Right lobe of liver (tissue), 6 donors: ENCODE results near the gene ELMO1. TPM values are rescaled to one million over a fixed set of nuclear protein-coding genes. Genes with fewer than 3 reads are reported as not detected.

Experiments used
- ATAC-seq, 4 donors: fragments of 200-7000 bp; cut with Tn5 transposase; one replicate each; pipeline ENCODE4 v1.9.1; 2020; ENCODE audit warnings: mild to moderate bottlenecking in 4 of 4, moderate library complexity in 4 of 4
- DNase-seq, 3 donors: peaks; one replicate each; pipeline ENCODE4 v3.0.0-alpha.2; 2020
- H3K27ac ChIP-seq, 3 donors: fragments of 200-600 bp; one replicate each; pipeline ENCODE4 v1.8.0; 2022
- H3K27me3 ChIP-seq, 2 donors: fragments of 200-600 bp; one replicate each; pipeline ENCODE4 v1.8.0; 2022
- H3K36me3 ChIP-seq, 4 donors: fragments of 200-600 bp; sonication (generic) in 1 of 4; one replicate each; pipeline versions ENCODE4 v1.5.1 to v1.8.0; 2017 to 2022; ENCODE audit warnings: control low read depth in 1 of 4
- H3K4me1 ChIP-seq, 4 donors: fragments of 200-600 bp; sonication (generic) in 1 of 4; one replicate each; pipeline versions ENCODE4 v1.5.1 to v1.8.0; 2017 to 2022; ENCODE audit warnings: control low read depth in 1 of 4
- H3K4me3 ChIP-seq, 3 donors: fragments of 200-600 bp; one replicate each; pipeline ENCODE4 v1.8.0; 2022
- H3K9me3 ChIP-seq, 4 donors: fragments of 200-600 bp; sonication (generic) in 1 of 4; one replicate each; pipeline versions ENCODE4 v1.5.1 to v1.8.0; 2017 to 2022; ENCODE audit warnings: control low read depth in 1 of 4
- POLR2A ChIP-seq: fragments of 450-650 bp; IDR thresholded peaks from one replicate; pipeline ENCODE4 v1.6.1; 2017; ENCODE audit warnings: antibody characterized with exemption, mild to moderate bottlenecking
- WGBS: methylation state at CpG from one replicate; pipeline ENCODE4 v1.1.6; 2018; ENCODE audit warnings: low coverage, low lambda C conversion rate; ENCODE audit not compliant: insufficient coverage; ENCODE audit errors: missing lambda C conversion rate; 5-methylcytosine and 5-hydroxymethylcytosine counted together
- intact Hi-C, 2 donors: fragments of 100-400 bp; cut with DNase I; formaldehyde crosslinking; loops; one replicate each; pipeline versions ENCODE4 v1.11.2 to v1.14.1; 2022
- total RNA-seq, 6 experiments: library from RNA; depleted of rRNA in 2 of 6; stranded (reverse); fragments of >200 nt in 2 of 6; fragmentation: NEBNext Ultra II Directional in 3 of 6; extraction: Animal tissue kit (Norgen Biotek cat#: 25700) in 3 of 6; gene quantifications; one replicate each; pipeline versions ENCODE4 v1.1.0 to v1.2.4, GENCODE V29; 2016 to 2023
- TF ChIP-seq, protein P1 (sequence below), 4 donors: fragments of 200-600 bp in 3 of 4; fragments of 450-650 bp in 1 of 4; IDR thresholded peaks; one replicate each; pipeline versions ENCODE4 v1.5.1 to v1.8.0; 2016 to 2022; ENCODE audit warnings: antibody characterized with exemption in 4 of 4, mild to moderate bottlenecking in 2 of 4
- donor health status: DM: no; HTN: yes; CAD: no.
- donor health status: DM: no; HTN: no; CAD: no.
- donor health status: DM: no; HTN: no; CAD: no.
- donor health status: DM: no; HTN: yes; CAD: no.
- donor health status: DM: no; HTN: yes; CAD: no.

Gene ELMO1
- total RNA-seq, 6 experiments from 2014 or later: 18.4 to 55.4 (median 25.1) TPM

DNA sequence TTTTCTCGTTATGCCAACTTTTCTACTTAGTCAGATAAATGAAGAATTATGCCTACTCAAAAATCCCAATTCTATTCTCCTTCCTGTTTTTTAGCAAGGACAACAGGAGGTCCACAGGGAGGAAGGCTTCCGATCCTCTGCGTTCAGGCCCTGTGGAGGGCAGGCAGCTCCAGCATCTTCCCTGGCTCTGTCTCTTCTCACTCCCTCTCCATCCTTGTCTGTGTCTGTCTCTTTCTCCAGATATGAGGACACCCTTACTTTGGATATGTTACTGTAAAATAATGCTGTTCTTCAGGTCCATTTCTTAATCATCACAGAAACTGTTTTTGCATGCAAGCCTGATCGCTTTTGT is 166.6 kb downstream of the ELMO1 start:
- no peak for ATAC-seq

DNA sequence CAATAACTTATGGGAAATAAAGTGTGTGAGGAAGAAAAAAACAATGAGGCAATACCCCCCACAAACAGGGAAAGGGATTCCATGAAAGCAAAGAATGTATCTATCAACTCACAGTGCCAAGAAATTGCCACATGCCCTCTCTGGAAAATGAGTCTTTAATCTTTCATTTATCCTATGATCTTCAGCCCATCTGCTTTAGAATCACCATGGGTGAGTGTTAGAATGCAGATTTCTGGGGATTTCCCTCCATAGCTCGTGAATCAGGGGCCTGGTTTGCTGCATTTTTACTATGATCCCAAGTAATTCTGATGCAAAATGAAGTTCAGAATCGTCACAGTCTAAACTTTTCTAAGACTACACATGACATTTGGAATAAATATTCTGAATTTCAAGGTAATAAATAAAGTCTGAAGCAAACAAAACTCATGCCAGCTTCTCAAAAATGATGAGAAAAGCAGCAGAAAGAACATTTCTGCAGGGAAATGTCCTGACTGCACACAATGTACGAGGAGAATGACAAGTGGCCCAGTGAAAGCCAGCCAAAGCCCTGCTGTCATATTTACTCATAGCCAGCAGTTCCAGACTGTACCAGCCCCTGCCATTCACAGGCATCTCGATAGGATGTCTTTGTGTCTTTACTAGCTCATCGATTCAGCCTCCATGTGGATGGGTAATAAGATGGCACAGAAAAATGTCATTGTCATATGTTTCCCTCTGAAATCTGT is 167.1 kb downstream of the ELMO1 start:
- WGBS: 64% methylated on average over 3 of the region's 5 CpGs
- Histone ChIP-seq H3K4me1 (peaks cover 0 to 14% (median 6%) of the 10 kb centered on the region in 4 donors), H3K9me3 (no peaks in the 10 kb centered on the region), H3K36me3 (no peaks in the 10 kb centered on the region), H3K27ac (no peak overlapping the region), H3K4me3 (no peak overlapping the region), H3K27me3 (no peaks in the 10 kb centered on the region)
- TF ChIP-seq, protein P1, sequence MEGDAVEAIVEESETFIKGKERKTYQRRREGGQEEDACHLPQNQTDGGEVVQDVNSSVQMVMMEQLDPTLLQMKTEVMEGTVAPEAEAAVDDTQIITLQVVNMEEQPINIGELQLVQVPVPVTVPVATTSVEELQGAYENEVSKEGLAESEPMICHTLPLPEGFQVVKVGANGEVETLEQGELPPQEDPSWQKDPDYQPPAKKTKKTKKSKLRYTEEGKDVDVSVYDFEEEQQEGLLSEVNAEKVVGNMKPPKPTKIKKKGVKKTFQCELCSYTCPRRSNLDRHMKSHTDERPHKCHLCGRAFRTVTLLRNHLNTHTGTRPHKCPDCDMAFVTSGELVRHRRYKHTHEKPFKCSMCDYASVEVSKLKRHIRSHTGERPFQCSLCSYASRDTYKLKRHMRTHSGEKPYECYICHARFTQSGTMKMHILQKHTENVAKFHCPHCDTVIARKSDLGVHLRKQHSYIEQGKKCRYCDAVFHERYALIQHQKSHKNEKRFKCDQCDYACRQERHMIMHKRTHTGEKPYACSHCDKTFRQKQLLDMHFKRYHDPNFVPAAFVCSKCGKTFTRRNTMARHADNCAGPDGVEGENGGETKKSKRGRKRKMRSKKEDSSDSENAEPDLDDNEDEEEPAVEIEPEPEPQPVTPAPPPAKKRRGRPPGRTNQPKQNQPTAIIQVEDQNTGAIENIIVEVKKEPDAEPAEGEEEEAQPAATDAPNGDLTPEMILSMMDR (IDR thresholded peaks at IDR 0.05): no peak
- TF ChIP-seq POLR2A: no peak
- DNase-seq (no peak), ATAC-seq (no peak)
- intact Hi-C loops: loop anchor here in 1 of 2 donors (10.0 kb wide), 1 partner anchor 233 kb away; no protein-coding TSS in a partner anchor

More for the DNA sequence above, 166.6 kb downstream of the ELMO1 start:
- intact Hi-C loops: loop anchor here in 1 of 2 donors (10.0 kb wide), 1 partner anchor 233 kb away; no protein-coding TSS in a partner anchor
- WGBS: 73% methylated on average over 4 of the region's 4 CpGs
- Histone ChIP-seq H3K36me3 (no peaks in the 10 kb centered on the region), H3K4me1 (peaks cover 0 to 19% (median 9%) of the 10 kb centered on the region in 4 donors), H3K27me3 (no peaks in the 10 kb centered on the region), H3K4me3 (no peak overlapping the region), H3K27ac (no peak overlapping the region), H3K9me3 (no peaks in the 10 kb centered on the region)
- TF ChIP-seq, protein P1 (IDR thresholded peaks at IDR 0.05): no peak
- no peak for TF ChIP-seq POLR2A
- DNase-seq: no peak

DNA sequence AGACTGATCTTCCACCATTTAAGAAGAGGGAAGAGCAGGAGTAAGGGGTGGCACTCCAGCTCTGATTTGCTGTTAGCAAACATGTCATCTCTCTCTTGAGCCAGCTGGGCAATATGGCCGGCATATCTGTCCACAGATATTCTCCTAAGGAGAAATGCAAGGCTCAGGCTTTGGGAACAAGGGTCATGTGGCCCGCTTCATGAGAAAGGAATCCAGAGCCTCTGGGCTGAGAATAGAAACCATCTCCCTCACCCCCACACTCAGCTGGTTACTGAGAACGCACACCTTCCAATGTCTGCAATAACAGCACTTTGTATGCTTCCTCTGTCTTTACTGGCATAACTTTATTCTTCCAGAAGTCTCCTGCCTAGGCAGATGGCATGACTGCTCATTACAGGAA is 171.2 kb downstream of the ELMO1 start:
- Histone ChIP-seq H3K27ac (no peak overlapping the region), H3K4me3 (no peak overlapping the region), H3K9me3 (no peaks in the 10 kb centered on the region), H3K27me3 (no peaks in the 10 kb centered on the region), H3K36me3 (no peaks in the 10 kb centered on the region), H3K4me1 (no peaks in the 10 kb centered on the region)
- no CpG with 5 or more reads among the region's 3 CpGs for WGBS
- TF ChIP-seq POLR2A: no peak
- TF ChIP-seq, protein P1 (IDR thresholded peaks at IDR 0.05): no peak
- ATAC-seq (no peak), DNase-seq (no peak)
- intact Hi-C loops: no loop called here

DNA sequence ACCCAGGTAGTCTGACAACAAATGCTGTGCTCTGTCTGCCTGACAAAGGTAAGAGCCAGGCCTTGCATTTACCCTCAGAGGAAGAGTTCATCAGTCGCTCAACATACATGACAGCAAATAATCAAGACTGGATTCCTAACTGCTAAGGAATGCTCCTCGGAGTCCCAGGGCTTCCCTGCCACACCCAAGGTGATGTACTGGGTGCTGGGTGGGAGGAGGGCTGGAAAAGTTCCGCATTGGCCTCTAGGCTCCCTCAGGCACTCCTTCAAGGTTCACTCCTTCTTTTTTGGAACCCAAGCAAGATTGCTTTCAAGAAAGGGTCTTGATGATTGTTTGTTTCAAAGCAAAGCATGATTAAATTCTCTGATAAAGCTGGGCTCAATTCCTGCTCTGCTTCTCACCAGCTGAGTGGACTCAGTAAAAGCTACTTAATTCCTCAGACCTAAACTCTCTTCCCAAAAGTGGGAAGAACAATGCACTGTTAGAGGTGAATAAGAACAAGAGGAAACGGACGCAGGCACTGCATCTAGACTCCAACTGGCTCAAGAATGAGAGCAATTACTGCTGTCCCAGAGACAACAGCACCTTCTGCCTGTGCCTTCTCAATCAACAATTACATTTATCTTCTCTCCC is 173.5 kb downstream of the ELMO1 start:
- H3K36me3 ChIP-seq: peaks cover 0 to 7% (median 0%) of the 10 kb centered on the region in 4 donors
- TF ChIP-seq, protein P1 (IDR thresholded peaks at IDR 0.05): no peak
- TF ChIP-seq POLR2A: no peak
- no peaks in the 10 kb centered on the region for H3K27me3 ChIP-seq
- no peak overlapping the region for H3K27ac ChIP-seq
- no peak overlapping the region for H3K4me3 ChIP-seq
- intact Hi-C loops: no loop called here
- DNase-seq: no peak
- H3K4me1 ChIP-seq: no peaks in the 10 kb centered on the region
- 88% methylated on average over 5 of the region's 5 CpGs for WGBS
- no peak for ATAC-seq
- H3K9me3 ChIP-seq: no peaks in the 10 kb centered on the region
